HG02642 (cell line): Measurements from ENCODE around the gene TMEM109.

Source experiments
- ATAC-seq: cut with Tn5 transposase; IDR thresholded peaks from one replicate; pipeline ENCODE4 v1.9.1; 2021; ENCODE audit warnings: mild to moderate bottlenecking; ENCODE audit not compliant: unreplicated experiment, poor library complexity

Gene TMEM109

DNA sequence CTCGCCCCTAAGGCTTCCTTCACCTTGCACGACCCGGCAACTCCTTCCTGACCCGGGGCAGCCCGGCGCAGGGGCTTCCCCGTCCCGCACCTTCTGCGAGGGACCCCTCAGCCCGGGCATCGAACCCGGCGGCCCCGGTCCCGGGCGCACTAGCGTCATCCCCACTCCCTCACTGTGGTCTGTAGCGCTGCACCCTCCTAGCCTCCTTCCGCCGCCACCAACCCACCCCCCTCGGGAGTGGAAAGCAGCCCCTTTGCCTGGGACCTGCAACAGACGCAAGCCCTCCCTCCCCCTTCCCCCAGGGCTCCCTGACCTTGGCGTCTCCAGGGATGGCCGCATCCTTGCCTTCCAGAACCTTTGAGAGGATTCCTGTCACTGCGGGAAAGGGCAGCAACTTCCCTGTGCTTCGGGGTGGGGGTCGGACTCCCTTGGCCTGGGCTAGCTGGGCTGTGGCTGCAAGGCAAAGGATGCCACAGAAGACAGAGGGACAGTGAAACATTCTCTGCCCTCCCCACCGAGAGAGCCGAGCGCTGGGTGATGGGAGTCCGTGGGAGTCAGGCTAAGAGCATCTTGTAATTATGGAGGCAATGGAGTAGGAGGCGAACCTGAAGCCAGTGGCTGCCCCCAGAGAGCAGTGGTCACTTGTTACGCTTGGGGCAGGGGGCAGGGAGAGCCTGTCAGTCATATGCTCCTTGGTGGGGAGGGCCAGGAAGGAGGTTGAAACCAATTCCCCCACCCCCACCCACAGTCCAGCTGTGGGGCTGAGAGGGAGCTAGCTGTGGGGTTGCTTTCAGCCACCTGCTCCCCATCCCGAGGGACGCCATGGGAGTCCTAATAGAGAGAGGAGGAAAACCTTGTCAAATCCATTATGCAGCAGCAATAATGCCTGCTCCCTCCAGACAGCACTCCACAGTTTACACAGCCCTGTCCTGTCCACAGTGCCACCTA lies 11.2 kb downstream of the TMEM109 start:
- peak; percentile 24 for ATAC-seq

GRCh38 chr11:60925868-60926267 lies 11.9 kb downstream of the TMEM109 start:
- ATAC-seq: no peak

DNA sequence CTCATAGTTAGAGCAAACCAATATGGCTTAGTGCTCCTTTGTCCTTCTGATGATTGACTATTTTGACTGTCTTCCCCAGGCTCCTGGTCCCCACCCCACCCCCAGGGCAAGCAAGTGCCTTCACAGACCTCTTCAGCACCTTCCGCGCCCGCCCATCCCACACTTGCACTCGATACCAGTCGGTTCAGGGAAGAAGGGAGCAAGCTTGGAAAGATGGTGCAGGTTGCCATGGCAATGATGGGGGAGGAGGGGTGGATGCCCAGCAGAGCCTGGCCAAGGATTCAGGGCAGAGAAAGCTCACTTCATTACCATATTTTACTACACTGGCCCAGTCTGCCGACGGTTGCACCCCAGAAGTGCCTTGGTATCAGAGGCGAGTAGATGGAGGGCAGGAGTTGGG lies 12.5 kb downstream of the TMEM109 start:
- no peak for ATAC-seq

DNA sequence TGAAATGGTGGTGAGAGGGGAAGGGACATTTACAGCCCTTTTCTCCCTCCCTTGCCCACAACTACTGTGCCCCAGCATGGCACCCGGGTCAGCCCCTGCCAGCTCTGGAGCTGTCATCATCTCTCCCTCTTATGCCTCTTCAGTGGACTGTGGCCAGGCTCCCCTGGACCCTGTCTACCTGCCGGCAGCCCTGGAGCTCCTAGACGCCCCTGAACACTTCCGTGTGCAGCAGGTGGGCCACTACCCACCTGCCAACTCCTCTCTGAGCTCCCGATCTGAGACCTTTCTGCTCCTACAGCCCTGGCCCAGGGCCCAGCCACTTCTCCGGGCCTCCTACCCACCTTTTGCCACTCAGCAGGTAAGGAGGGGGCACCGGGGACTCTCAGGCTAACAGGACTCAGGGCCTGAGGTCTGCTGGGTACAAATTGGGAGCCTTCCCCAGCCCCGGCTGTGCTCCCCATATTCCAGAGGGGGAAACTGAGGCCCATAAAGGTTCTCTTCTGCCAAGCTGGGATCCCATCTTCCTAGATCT lies 13.2 kb downstream of the TMEM109 start:
- ATAC-seq: no peak

DNA sequence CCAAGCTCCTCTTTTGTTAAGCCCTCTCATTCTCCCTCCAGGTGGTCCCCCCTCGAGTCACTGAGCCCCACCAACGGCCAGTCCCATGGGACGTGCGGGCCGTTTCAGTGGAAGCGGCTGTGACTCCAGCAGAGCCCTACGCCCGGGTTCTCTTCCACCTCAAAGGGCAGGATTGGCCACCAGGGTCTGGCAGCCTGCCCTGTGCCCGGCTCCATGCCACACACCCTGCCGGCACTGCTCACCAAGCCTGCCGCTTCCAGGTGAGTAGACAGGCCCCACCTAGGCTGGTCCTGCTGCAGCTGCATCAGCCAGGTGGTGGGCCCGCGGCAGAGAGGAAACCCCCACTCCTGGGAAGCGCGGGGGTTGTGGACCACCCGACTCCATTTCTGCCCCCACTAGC lies 13.6 kb downstream of the TMEM109 start:
- no peak for ATAC-seq

- ATAC-seq: no peak
Measured at GRCh38 chr11:60928563-60929001, 14.6 kb downstream of the TMEM109 start.

DNA sequence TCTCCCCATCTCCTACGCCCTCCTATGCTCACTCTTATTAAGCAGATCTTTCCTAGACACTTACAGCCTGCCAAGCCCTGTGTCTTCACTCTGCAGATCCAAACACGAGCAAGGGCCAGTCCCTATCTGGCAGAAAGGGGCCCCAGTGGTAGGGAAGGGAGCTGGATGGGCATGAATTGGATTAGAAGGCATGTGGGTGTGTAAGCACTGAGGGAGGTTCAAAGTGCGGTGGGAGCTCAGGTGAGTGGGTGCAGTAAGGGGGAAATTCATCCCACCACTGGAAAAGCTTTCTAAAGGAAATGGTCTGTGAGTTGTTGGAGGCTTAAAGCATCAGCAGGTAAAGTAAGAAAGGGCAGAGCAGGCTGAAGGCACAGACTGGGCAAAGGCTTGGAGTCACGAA lies 15.8 kb downstream of the TMEM109 start:
- no peak for ATAC-seq

DNA sequence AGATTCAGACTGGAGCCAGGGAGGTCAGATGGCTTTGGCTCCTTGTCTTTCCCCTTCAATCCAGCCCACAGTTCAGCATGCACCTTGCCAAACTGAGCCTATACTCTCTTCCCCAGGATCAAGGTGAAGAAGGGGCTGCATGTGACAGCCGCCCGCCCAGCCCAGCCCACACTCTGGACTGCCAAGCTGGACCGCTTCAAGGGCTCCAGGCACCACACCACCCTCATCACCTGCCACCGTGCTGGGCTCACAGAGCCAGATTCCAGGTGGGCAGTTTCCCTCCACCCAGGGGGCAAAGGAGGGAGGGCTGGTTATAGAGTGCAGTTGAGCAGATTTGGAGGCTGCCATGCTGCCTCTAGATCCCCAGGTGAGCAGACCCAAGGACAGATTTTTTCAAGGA lies 16.4 kb downstream of the TMEM109 start:
- ATAC-seq: no peak

- ATAC-seq: no peak
Measured at GRCh38 chr11:60931917-60932316, 18.0 kb downstream of the TMEM109 start.

GRCh38 chr11:60932605-60933356 lies 18.8 kb downstream of the TMEM109 start:
- no peak for ATAC-seq

DNA sequence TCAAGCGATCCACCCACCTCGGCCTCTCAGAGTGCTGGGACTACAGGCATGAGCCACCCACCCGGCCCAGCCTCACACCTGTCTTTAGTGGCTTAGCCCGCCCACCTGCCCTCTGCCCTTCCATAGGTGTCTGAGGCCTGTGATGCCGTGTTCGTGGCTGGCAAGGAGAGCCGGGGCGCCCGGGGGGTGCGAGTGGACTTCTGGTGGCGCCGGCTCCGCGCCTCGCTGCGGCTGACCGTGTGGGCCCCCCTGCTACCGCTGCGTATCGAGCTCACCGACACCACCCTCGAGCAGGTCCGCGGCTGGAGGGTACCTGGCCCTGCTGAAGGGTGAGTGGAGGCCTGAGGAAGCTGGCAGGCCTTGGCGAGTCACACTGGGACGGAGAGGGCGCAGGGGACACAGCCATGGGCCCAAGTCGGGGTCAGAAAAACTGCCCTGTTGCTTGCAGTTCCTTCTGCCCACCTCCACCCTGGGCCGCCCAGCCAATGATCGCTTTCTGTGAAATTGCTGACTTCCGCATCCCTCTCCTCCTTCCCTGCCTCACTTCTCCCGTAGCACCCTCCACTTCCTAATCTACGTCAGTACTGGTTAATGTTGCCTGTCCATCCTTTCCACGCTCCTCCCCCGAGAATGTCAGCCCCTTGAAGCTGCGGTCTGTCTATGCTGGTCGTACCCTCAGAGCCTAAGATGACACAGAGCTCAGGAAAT lies 19.6 kb downstream of the TMEM109 start:
- ATAC-seq: no peak

GRCh38 chr11:60934124-60934789 lies 20.3 kb downstream of the TMEM109 start:
- ATAC-seq: no peak

GRCh38 chr11:60934790-60935605 lies 21.0 kb downstream of the TMEM109 start:
- no peak for ATAC-seq

GRCh38 chr11:60935676-60936442 lies 21.9 kb downstream of the TMEM109 start:
- ATAC-seq: no peak

- ATAC-seq: no peak
Measured at GRCh38 chr11:60936467-60937143, 22.6 kb downstream of the TMEM109 start.

DNA sequence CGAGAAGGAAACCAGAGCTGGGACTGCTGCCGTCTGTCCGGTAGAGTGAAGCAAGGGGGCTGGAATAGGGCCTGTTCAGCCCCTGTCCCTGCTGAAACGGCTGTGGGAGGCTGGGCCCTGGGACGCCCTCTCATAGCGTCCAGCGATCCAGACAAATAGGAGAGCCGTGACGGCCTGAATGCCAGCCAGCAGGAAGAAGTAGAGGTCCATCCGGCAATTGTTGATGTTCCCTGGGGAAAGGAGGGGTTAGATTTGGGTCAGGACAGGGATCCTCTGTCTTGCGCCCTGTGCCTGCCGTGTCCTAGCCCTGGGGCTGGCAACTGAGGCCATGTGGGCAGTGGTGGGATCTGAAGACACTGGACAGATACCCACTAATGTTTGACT lies 23.2 kb downstream of the TMEM109 start:
- no peak for ATAC-seq

GRCh38 chr11:60937811-60938210 lies 23.9 kb downstream of the TMEM109 start:
- no peak for ATAC-seq

DNA sequence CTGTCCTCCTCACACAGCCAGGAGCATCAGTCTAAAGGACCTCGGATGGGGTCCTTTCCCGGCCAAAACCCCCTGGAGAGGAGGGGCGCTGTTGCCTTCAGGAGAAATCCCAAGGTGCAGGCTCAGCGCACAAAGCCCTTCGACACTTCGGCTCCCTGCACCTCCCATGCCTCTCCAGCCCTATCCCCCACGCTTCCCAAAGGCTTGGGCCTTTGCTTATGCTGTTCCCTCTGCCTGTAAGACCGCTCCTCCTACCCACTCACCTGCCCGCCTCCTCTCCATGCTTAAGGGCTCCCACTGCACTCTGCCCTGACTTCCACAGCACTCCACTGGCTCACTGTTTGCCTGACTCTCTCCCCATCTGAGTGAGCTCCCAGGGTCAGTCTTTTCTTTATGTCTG lies 24.5 kb downstream of the TMEM109 start:
- ATAC-seq: no peak
